ENCODE results near the gene CACNB4. TPM values are rescaled to one million over a fixed set of nuclear protein-coding genes. Genes with fewer than 3 reads are reported as not detected.
"Not testable (repeated sequence)": the region's sequence is repeated elsewhere in the genome, so short reads cannot be mapped to it uniquely, and the experiment has no call there.

CACNB4 gene
- polyA plus RNA-seq, 1 of the 3 experiments (the other 2 are of a cell fraction), result 0.18 TPM

GRCh38 chr2:151795646-151796240, 303.1 kb downstream of the CACNB4 start:
- no peak for TF ChIP-seq USF2 (IDR thresholded peaks at IDR 0.05; ENCODE audit: borderline replicate concordance, low read depth, low read length)
- DNase-seq, result no peak
- Histone ChIP-seq H3K27me3 (ENCODE audit: insufficient read depth) (no peaks in the 10 kb centered on the region), H3K27ac (ENCODE audit: low read depth in 2 of 2, low read length in 1 of 2) (no peak overlapping the region), H3K4me3 (ENCODE audit: low read depth in 2 of 2, low read length in 1 of 2) (no peak overlapping the region), H3K4me2 (no peak overlapping the region), H3K9ac (no peak overlapping the region), H2AFZ (ENCODE audit: low read depth) (no peak overlapping the region), H3K79me2 (ENCODE audit: insufficient read depth) (no peaks in the 10 kb centered on the region), H3K9me2 (no peaks in the 10 kb centered on the region), H3K36me3 (replicated peaks in 1 of 2; ENCODE audit: control insufficient read depth in 1 of 2, insufficient read depth in 2 of 2, low read length in 1 of 2) (peaks cover 16 to 19% of the 10 kb centered on the region in 2 experiments), H3F3A (replicated peaks; ENCODE audit: insufficient read depth) (no peaks in the 10 kb centered on the region), H3K4me1 (ENCODE audit: control insufficient read depth in 1 of 2, insufficient read depth in 2 of 2, low read depth in 1 of 2, low read length in 1 of 2) (no peaks in the 10 kb centered on the region), H3K9me3 (no peaks in the 10 kb centered on the region), H4K20me1 (ENCODE audit: insufficient read depth) (no peaks in the 10 kb centered on the region)
- POLR2A ChIA-PET, result no interaction called here
- WGBS (ENCODE audit: low lambda C conversion rate), result 89% methylated on average over 4 of the region's 4 CpGs
- CTCF ChIA-PET, result no interaction called here

DNA sequence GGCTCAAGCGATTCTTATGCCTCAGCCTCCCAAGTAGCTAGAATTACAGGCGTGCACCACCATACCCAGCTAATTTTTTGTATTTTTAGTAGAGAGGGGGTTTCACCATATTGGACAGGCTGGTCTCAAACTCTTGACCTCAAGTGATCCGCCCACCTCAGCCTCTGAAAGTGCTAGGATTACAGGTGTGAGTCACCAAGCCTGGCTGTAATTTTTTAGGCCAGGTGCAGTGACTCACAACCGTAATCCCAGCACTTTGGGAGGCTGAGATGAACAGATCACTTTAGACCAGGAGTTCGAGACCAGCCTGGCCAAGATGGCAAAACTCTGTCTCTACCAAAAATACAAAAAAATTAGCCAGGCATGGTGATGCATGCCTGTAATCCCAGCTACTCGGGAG, 304.4 kb downstream of the CACNB4 start:
- H2AFZ ChIP-seq (ENCODE audit: low read depth); H3K9me3 ChIP-seq; DNase-seq; H3K4me1 ChIP-seq (ENCODE audit: control insufficient read depth in 1 of 2, insufficient read depth in 2 of 2, low read depth in 1 of 2, low read length in 1 of 2); H4K20me1 ChIP-seq (ENCODE audit: insufficient read depth); H3K4me2 ChIP-seq; H3K4me3 ChIP-seq (ENCODE audit: low read depth in 2 of 2, low read length in 1 of 2); H3K9me2 ChIP-seq; CTCF ChIA-PET; H3K9ac ChIP-seq; POLR2A ChIA-PET; H3K79me2 ChIP-seq (ENCODE audit: insufficient read depth); H3K27ac ChIP-seq (ENCODE audit: low read depth in 2 of 2, low read length in 1 of 2); H3F3A ChIP-seq (replicated peaks; ENCODE audit: insufficient read depth); H3K27me3 ChIP-seq (ENCODE audit: insufficient read depth): not testable (repeated sequence)
- WGBS (ENCODE audit: low lambda C conversion rate), result 99% methylated on average over 6 of the region's 6 CpGs
- H3K36me3 ChIP-seq (replicated peaks in 1 of 2; ENCODE audit: control insufficient read depth in 1 of 2, insufficient read depth in 2 of 2, low read length in 1 of 2), result peaks cover 9 to 20% of the 10 kb centered on the region in 2 experiments

DNA sequence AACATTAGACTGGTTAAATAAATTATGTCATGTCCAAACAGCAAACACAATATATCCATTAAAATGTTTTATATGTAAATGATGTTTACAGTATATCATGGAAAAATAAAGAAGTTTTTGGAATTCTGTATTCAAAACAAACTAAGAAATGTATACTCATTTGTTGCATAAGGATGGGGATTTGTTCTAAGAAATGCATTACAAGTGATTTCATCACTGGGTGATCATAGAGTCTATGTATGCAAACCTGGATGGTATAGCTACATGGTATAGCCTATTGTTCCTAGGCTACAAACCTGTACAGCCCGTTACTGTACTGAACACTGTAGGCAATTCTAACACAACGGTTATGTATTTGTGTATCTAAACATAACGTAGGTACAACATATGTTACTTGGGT, 305.7 kb downstream of the CACNB4 start:
- peaks cover 7 to 18% of the 10 kb centered on the region in 2 experiments for H3K36me3 ChIP-seq (replicated peaks in 1 of 2; ENCODE audit: control insufficient read depth in 1 of 2, insufficient read depth in 2 of 2, low read length in 1 of 2)
- ChIA-PET CTCF (interaction anchor here (1.0 kb wide), 1 partner anchor 9 kb away, joined by 4 read pairs; no protein-coding TSS in a partner anchor), POLR2A (no interaction called here)
- H3K9me2 ChIP-seq, result no peaks in the 10 kb centered on the region
- no peak for DNase-seq
- no peaks in the 10 kb centered on the region for H3F3A ChIP-seq (replicated peaks; ENCODE audit: insufficient read depth)
- H3K4me3 ChIP-seq (ENCODE audit: low read depth in 2 of 2, low read length in 1 of 2), result no peak overlapping the region
- no peaks in the 10 kb centered on the region for H3K79me2 ChIP-seq (ENCODE audit: insufficient read depth)
- no peak overlapping the region for H3K27ac ChIP-seq (ENCODE audit: low read depth in 2 of 2, low read length in 1 of 2)
- no peaks in the 10 kb centered on the region for H3K9me3 ChIP-seq
- WGBS (ENCODE audit: low lambda C conversion rate), result 92% methylated on average over 3 of the region's 3 CpGs
- no peaks in the 10 kb centered on the region for H3K4me1 ChIP-seq (ENCODE audit: control insufficient read depth in 1 of 2, insufficient read depth in 2 of 2, low read depth in 1 of 2, low read length in 1 of 2)
- TF ChIP-seq IRF3 (IDR thresholded peaks at IDR 0.05; ENCODE audit: low read depth, low read length), result no peak
- TF ChIP-seq TCF12 (IDR thresholded peaks at IDR 0.05), result no peak
- TF ChIP-seq GATA2 (CRISPR knock-in tag; IDR thresholded peaks at IDR 0.05), result no peak
- TF ChIP-seq EP300 (IDR thresholded peaks at IDR 0.05; ENCODE audit: borderline replicate concordance in 1 of 2, low read depth in 1 of 2, low read length in 1 of 2), result no peak
- no peaks in the 10 kb centered on the region for H3K27me3 ChIP-seq (ENCODE audit: insufficient read depth)
- H2AFZ ChIP-seq (ENCODE audit: low read depth), result no peak overlapping the region
- H4K20me1 ChIP-seq (ENCODE audit: insufficient read depth), result no peaks in the 10 kb centered on the region
- H3K4me2 ChIP-seq, result no peak overlapping the region
- H3K9ac ChIP-seq, result no peak overlapping the region

All from SK-N-SH (cell line).